NCI-H2196 treated with DMSO at 0.1 percent for 48 hours (cell line): ENCODE data around the gene PBX1.

Experiments
- DNase-seq: peaks from one replicate; lab custom pipeline; 2025; ENCODE audit not compliant: unreplicated experiment; lab: John Stamatoyannopoulos, UW

Gene PBX1

GRCh38 chr1:164664127-164664526 lies 105.1 kb downstream of the PBX1 start:
- no peak for DNase-seq

- DNase-seq = no peak
Measured at GRCh38 chr1:164667001-164667400, 108.0 kb downstream of the PBX1 start.

- no peak for DNase-seq
Measured at GRCh38 chr1:164667600-164667999, 108.6 kb downstream of the PBX1 start.

GRCh38 chr1:164668491-164669400 lies 109.8 kb downstream of the PBX1 start:
- peak; percentile 14 for DNase-seq

- DNase-seq = no peak
Measured at GRCh38 chr1:164670026-164670425, 111.0 kb downstream of the PBX1 start.

GRCh38 chr1:164670786-164671185 lies 111.8 kb downstream of the PBX1 start:
- DNase-seq = no peak

- DNase-seq = no peak
Measured at GRCh38 chr1:164671323-164671965, 112.5 kb downstream of the PBX1 start.

- no peak for DNase-seq
Measured at GRCh38 chr1:164671966-164672571, 113.1 kb downstream of the PBX1 start.

- DNase-seq = no peak
Measured at GRCh38 chr1:164672588-164672987, 113.6 kb downstream of the PBX1 start.

GRCh38 chr1:164673584-164674214 lies 114.7 kb downstream of the PBX1 start:
- DNase-seq = no peak

- no peak for DNase-seq
Measured at GRCh38 chr1:164675342-164675904, 116.4 kb downstream of the PBX1 start.

- no peak for DNase-seq
Measured at GRCh38 chr1:164678136-164678700, 119.2 kb downstream of the PBX1 start.

- DNase-seq = no peak
Measured at GRCh38 chr1:164682570-164682969, 123.6 kb downstream of the PBX1 start.

GRCh38 chr1:164683235-164683634 lies 124.3 kb downstream of the PBX1 start:
- no peak for DNase-seq

GRCh38 chr1:164685266-164686035 lies 126.5 kb downstream of the PBX1 start:
- DNase-seq = no peak

GRCh38 chr1:164687777-164688176 lies 128.8 kb downstream of the PBX1 start:
- DNase-seq = no peak

GRCh38 chr1:164688791-164689190 lies 129.8 kb downstream of the PBX1 start:
- no peak for DNase-seq

- DNase-seq = no peak
Measured at GRCh38 chr1:164689672-164690511, 130.9 kb downstream of the PBX1 start.

- DNase-seq = no peak
Measured at GRCh38 chr1:164692420-164692819, 133.4 kb downstream of the PBX1 start.
